Measurements from ENCODE around the gene PLXNA4.

DNA sequence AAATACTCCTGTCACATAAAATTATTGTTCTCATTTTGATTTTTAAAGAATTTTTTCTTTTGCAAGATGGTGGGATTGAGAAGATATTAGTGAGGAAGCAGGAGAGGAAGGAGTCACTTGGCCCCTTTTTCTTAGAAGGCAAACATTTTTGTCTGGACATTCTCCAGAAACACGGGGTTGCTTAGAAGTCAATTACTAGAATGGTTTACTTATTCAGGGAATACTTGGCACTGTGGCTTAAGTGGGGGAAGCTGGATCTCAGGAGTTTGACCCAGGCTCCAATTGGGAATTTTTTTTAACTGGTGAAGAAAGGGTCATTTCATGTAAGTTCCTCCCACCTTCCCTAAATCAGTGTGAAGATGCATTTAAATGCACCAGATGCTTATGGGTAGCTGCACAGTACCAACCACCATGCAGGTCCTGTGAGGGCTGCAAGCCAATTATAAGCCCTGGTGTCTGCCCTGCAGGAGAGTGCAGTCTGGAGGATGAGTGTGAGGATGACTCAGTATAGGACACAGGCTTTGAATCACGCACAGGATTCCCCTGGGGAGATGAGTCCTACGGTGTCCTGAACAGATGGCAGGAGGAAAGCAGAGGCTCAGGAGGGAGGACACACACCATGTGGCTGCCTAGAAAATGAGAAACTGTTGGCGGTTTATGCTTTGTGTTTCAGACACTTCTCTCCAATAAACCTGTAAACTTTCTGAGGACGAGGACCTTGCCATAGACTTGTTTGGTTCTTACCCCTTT, 299.1 kb downstream of the PLXNA4 start:
- no peak for TF ChIP-seq CTCF (IDR thresholded peaks at IDR 0.05)
- no peak for TF ChIP-seq POLR2A (IDR thresholded peaks at IDR 0.05)
